NCI-H1105 treated with DMSO at 0.1 percent for 48 hours (cell line): ENCODE measurements around the gene SMC3.
"Not testable (repeated sequence)": the region's sequence is repeated elsewhere in the genome, so short reads cannot be mapped to it uniquely, and the experiment has no call there.

ENCODE experiments used
- DNase-seq: peaks from one replicate; lab custom pipeline; 2025; lab: John Stamatoyannopoulos, UW

The SMC3 gene

DNA sequence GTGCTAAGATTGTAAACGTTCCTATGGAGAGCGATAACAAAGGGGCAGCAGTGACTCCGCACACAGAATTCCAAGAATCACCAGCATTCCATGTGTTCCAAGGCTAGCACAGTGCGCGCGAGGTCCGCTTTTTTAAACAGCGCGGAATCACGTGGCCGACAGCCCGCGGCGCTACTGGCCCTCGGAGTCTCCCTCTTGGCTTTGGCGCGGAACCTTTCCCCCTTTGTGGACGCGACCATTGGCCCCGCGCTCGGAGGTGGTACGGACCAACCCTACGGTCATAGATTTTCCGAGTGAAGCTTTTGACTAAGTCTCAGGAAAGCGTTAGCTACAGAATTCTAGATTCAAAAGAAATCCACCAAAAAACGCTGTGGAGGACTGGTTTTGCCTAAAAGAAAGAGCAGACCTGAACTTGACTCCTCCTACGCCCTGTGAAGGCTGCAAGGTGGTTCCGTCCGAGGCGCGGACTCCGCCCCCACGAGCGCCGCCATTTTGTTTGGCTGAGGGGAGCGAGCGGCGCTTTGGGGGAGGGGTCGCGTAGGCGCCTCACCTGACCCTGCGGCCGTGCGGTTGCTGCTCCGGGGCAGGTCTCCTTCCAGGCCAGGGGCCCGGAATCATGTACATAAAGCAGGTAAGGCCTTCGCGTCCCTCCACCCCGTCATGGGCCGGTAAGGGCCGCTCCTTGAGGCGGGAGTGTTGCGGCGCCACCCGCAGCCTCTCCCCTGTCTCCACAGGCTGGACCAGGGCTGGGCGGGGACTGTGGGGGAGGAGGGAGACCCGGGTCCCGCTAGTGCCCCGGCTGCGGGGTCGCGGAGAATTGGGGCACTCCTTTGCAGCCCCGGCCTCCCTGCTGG, at the start of gene SMC3:
TSS of gene SMC3 (plus strand) at position 495 of the 854 bp plus-strand sequence. CDS start at position 617, 122 bp downstream.
- peak; percentile 89 for DNase-seq

DNA sequence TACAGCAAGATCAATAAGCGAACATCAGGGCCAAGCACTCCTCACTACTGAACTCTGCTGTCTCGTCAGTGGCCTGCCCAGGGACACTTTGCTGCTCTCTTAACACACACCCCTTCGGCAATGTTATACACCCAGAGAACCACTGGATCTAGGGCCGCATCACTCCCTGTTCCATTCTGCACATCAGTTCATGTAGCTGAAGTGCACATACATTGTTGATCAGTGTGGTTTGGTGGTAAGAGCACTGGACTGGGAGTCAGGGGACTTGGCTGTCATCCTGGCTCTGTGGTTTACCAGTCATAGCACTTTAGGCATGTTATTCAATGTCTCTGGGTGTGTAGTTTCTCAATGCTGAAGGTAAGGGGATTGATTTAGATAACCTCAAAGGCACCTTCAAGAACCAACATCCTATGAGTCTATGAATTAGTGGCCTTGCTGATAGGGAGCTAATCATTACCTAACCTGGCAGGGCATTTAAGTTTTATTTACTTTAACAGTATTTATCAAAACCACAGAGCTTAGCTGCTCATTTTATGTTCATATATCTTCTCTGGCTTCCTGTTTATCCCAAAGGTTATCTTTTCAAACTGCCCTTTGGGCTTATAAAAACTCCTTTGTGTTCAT, 45.0 kb upstream of the SMC3 start:
- DNase-seq, result no peak

DNA sequence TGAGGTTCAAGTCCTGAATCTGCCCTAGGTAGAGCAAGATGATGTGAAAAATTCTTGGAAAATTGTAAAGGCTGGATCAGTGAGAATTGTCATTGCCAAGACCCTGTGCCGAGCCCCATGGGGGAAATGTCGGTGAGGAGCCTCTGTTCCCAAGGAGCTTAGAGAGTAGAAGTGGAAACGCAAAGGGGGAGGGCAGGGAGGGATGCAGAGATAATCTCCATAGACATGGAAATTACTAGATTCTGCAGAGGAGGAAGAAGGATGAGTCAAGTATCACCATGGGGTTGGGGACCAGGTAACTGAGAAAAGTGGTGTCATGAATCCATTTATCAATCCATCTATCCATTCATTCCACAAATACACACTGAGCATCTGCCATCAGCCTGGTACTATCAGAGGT, 43.8 kb upstream of the SMC3 start:
- no peak for DNase-seq

DNA sequence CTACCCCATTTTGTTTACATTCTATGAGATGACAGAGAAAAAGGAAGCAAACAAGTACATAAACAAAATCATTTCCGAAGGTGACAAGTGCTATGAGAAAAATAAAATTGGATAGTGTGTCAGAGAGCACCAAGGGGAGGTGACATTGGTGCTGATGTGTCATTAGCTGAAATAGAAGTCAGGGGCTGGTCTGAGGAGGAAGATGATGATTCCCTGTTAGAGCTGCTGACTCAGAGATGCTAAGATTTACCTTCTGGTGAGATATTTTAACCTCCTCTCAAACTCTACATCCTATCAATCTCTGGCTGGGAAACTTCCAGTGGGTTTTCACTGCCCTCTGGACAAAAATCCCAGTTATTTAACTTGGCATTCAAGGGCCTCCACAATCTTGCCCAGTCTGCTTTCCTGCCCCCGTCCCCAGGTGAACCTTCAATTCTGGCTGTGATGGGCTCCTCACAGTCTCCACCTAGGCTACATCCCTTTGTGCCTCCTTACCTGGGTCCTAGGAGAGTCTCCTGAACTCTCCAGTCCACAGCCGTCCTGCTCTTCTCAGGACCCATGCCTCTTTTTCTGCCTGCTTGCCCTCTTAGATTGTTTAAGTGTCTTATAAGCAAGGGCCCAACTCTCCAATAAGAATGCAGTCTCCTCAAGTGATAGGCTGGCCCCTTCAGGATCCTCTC, 43.2 kb upstream of the SMC3 start:
- no peak for DNase-seq

DNA sequence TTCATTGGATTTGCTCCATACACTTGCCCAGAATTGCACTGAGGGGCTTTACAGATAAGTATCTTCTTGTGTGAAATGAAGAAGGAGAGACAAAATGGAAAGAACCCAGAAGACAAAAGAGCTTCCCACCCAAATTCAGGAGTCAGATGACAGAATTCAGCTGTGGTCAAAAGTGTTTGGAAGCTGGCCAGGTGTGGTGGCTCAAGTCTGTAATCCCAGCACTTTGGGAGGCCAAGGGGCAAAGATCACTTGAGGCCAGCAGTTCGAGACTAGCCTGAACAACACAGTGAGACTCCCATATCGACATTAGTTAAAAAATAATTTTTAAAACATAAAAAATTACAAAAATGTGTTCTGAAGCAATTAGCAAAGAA, 42.6 kb upstream of the SMC3 start:
- no peak for DNase-seq

DNA sequence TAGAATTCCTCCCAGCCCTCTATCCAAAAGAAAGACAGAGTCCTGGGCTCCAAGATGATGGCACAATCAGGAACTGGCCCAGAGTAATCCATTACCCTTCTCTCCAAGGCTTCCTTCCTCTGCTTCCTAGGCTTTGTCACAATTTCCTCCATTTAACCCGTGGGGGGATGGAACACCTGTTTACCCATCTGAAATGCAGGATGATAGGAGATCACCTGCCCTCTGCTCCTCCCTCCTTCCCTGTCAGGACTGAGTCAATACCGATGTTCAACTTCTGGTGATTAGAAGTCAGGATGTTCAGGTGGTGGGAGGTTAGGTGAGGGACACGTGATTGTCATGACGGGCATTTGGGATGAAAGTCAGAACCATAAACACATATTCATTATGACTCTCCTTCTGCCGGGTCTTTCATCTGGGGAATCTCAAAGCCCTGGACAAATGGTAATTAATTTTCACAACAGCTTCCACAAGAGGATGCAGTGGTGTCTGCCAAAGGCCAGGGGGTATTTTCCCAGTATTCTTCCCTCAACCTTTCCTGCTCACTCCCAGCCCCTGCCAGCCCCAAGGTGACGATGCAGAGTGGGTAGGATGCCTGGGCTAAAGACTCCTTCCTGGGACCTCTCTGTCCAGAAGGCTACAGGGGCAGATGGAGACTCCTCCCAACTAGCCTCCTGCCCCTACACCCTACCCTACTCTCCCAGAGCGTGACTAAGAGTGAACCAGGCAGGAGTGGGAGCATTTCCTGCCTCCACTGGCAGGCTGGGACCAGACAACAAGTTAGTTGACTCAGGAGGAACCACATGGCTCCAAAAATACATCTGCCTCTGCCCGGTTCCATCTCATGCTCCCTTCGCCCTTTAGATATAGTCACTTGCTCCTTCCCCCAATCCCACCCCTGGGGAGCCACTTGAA, 41.9 kb upstream of the SMC3 start:
- no peak for DNase-seq

DNA sequence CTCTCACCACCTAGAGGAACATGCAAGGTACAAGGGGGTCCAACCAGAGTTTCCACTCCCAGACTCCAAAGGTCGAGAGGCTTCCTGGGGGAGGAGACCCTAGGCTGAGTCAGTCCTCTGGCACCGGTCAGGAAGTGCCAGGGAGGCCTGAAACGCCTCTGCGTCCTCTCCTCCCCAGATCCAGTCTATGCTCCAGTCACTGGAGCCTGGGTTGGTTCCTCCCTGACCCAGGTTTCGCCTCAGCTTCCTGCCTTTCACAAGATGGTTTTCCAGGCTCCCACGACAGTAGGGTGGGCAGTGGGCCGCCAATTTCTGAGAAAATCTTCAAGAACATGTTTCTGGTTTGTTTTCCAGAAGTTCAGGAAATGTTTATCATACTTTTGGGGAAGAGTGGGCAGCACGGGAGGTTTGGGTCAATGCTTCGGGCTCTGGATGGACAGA, 39.7 kb upstream of the SMC3 start:
- no peak for DNase-seq

DNA sequence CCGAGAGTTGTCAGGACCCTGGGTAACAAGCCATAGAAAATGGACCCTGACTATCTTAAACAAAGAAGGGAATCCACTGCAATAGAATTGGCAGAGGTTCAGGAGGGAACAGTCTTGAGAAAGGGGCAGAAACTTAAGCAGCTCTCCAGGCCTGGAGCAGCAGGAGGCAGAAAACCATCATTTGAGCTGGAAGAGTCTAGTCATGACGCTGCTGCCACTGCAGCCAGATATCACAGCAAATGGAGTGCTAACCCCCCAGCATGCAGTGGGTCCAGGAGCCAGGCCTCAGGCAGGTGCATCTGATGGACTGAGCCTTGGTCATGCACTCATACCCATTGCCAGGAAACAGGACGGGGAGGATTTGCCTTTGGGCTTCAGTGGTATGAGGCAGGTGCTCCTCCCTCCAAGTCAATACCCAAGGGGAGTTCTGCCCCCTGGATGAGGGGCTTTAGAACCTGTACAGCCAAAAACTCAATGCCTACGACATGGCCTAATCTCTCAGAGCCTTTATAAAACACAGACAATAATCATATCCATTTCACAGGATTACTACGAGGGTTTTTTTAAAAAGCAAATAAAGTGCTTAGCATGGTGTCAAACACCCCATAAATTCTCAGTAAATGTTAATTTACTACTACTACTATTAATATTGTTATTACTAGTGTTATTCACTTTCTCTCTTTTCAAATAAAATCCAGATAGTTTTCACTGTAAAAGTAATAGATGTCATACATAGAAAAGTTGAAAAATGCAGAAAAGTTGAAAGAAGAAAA, 39.1 kb upstream of the SMC3 start:
- DNase-seq, result no peak

DNA sequence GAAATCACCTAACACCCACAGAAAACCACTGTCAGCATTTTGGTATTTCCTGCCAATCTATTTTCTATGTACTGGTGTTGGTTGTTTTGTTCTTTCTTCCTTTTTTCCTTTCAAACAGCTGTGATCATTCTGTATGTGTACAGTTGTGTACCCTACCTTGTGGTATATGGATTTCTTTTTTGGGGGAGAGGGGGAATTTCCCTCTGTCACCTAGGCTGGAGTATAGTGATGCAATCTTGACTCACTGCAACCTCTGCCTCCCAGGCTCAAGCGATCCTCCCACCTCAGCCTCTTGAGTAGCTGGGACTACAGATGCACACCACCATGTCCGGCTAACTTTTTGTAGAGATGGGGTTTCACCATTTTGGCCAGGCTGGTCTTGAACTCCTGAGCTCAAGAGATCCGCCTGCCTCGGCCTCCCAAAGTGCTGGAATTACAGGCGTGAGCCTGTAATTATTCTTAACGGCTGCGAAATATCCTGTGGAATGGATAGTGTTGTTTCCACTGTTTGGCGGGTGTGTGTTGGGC, 38.4 kb upstream of the SMC3 start:
- not testable (repeated sequence) for DNase-seq

DNA sequence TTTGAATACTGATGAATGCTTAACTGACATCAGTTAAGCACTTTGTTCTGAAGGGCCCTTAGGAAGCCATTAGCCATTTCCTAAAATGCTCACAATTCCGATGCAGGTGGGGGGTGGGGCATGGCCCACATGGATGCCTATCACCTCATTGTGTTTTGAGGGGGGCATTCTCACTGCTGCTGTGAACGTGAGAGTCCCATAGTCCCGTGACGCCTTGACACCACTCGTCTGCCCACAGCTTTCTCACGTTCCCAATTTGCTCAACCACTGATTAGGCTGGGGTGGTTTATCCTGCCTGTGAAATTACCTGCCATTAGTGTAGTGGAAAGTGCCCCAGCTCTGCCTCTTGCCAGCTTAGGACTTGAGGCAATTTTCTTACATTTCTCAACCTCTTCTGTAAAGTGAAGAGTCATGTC, 37.9 kb upstream of the SMC3 start:
- DNase-seq, result no peak

DNA sequence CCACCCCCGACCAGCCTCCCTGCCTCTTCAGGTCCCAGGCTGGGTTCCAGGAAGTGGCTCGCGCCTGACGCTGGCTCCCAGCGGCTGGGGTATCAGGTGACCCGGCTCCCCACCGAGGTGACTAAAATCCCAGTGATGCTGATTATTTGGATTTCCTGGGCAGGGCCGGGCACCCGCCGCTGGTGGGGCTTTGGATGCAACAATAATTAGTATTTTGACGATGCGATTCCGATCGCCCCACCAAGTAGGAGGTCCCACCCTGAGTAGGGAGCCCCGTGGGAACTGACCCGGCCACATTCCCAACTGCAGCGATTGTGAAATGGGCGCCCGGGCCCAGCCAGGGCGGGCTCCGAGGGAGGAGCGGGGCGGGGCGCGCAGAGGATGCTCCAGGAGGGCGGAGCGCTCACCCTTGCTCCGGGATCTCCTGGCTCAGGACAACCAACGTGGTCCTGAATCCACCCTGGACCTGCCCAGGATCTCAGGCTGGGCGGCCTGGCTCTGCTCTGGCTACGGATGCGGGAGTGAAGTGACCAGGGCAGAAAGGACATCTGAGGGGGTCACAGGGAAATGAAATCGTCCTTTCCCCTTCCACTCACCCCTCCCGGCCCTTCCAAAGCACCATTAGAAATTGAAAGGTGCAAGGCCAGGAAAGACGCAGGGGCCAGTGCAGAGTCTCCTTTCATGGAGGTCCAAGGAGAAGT, 37.2 kb upstream of the SMC3 start:
- DNase-seq, result peak; percentile 0

DNA sequence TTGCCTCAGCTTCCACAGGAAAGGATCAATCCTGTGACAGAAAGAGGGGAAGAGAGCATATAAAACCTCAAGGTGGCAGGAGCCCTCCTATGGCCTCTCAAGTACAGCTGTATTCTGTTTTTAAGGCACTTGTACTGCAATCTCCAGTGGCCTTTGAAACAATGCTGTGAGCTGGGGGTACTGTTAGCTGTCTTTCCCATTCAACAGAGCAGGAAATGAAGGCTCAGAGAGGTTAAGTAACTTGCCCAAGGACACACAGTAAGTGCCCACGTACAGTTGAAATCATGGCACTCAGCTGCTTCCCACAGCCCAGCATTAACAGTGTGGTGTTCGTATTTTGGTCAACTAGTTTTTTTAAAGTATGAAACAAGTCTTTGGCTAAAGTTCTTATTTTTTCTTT, 35.8 kb upstream of the SMC3 start:
- no peak for DNase-seq

DNA sequence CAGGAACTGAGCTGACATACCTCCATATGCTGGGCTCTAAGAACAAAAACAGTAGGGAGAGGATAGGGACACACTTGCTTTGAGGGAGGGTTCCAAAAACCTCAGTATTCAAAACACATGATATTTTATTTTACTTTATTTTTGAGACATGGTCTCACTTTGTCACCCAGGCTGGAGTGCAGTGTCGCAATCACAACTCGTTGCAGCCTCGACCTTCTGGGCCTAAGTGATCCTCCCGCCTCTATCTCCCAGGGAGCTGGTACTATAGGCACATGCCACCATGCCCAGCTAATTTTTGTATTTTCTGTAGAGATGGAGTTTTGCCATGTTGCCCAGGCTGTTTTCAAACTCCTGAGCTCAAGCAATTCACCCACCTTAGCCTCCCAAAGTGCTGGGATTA, 34.9 kb upstream of the SMC3 start:
- DNase-seq, result not testable (repeated sequence)

DNA sequence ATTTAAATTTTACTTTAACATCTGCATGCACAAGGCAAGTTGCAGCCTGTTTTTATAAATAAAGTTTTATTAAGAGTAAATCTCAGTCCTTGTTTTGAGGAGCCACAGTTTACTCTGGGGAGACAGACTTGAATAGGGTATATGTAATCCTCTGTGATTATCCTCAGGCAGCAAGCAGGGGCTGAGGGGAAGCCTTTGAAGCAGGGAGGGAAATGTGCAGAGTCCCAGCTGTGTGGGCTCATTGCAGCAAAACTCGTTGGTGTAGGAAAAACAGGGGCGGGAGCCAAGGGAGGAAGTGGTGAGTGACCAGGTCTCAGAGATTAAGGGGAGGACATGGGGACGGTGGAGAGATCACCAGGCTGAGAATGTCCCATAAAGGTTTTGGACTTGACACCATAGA, 34.3 kb upstream of the SMC3 start:
- DNase-seq, result no peak

DNA sequence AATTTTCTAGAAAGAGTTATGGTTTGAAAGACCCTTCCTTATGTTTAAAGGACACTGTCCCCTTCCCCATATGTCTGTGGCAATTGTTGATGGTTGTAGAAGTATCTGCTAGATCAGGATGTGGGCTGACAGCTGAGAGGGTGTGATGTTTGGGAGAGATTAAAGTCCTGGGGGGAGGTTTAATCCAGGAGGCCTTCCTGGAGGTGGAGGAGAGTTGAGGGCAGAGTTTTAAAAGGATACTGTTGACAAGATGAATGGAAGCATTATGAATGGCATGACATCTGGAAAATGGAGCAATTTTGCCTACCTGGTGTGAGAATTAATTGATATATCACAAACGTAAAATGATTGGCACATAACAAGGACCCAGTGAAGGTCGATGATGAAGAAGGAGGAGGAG, 32.9 kb upstream of the SMC3 start:
- DNase-seq, result no peak

DNA sequence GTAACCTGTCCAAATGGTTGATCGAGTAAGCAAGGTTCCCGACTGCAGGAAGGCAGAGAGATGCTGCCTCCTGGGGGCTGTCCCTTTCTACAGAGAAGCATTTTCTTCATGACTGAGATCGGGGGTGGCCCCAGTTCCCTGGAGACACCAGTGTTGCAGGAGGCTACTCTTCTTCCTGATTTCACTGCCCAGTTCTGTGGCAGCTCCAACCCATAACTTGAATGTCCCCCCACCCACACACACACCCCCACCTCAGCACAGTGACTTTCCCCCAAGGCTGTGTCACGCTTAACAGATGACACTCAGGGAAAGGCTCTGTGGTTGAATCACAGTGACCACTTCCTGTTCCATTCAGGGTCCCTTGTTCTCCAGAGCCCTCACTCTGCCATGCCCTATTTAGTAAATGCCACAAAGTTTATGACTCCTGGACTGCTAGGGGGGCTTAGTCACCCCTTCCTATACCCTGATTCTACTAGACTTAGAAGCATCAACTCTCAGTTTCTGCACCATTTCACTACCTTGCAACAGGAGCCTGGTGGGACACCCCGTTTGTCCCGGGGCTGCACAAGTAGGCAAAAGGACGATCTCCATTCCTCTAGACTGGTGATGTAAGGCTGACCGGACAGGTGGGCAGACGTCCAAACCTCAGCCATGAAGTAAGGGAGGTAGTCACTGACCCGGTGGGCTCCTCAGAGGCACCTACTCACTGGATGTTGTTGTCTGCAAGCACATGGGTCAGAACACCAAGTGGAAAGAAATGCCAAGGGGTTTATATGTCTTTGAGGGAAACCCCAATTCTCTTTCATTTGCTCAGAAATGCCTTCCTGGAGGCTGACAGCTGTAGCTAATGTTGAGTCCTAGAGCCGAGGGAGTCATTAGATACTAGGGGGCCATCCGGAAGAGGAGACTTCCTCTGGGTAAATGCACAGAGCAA, 31.3 kb upstream of the SMC3 start:
- no peak for DNase-seq

DNA sequence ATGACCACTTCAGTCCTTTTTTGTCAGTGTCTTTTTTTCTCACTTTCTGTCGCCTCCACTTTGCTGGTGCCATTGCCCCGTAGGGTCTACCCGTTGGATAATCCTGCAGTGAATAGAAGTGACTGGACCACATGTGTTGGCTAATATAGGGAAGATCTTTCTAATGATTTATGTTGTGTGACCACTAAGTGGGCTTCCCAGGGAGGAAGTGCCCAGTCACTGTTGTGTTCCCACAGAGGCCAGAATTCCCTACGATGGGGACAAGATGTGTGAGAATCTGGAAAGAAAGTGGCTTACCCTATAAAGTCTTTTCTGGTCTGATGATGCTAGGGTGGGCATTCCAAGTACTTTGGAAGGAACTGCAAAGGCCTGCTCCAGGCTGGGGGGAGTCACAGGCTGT, 28.4 kb upstream of the SMC3 start:
- no peak for DNase-seq

DNA sequence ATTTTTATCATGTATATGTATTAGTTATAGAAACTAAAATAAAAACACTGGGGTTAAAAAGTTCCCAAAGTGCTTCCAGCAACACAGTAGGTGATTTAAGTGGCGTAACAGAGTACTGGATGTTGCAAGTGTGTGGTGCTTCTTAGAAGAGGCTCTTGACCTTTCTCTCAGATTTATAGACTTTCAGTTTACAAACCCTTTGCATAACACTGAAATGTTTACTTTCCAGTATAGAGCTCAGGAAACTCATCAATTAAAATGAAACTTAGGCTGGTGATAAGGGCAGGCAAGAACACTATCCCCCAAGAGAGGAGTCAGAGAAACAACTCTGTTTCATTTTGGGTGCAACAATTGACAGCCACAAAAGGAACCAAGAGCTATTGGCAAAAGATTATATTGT, 27.5 kb upstream of the SMC3 start:
- no peak for DNase-seq

DNA sequence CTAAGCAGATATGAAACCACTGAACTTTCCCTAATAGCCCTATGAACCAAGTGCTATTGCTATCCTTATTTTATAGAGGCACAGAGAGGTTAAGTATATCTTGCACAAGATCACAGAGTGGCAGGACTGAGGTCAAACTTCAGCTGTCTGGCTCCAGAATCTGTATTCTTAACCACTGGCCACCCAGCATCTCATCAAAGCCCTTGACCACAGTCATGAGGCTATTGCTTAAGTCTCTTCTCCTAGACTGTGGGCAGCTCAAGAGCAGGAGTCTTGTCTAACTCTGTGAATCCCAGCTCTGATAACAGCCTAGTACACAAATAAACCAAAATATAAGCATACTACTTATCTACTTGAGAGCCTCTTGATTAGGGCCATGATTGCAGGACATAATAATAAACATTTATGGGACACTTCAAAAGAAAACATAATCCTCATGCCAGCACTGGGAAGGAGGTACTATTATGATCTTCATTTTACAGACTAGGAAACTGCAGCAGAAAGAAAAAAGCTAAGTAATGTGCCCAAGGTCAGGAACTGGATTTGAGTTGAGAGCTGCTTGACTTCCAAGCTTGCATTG, 22.4 kb upstream of the SMC3 start:
- DNase-seq, result no peak
